Bone marrow (tissue), 2 donors: ENCODE data around the gene HDAC10.

Experiments used
- DNase-seq, 2 donors: peaks; one replicate each; lab custom pipeline; 2025; lab: John Stamatoyannopoulos, UW

Gene HDAC10, protein sequence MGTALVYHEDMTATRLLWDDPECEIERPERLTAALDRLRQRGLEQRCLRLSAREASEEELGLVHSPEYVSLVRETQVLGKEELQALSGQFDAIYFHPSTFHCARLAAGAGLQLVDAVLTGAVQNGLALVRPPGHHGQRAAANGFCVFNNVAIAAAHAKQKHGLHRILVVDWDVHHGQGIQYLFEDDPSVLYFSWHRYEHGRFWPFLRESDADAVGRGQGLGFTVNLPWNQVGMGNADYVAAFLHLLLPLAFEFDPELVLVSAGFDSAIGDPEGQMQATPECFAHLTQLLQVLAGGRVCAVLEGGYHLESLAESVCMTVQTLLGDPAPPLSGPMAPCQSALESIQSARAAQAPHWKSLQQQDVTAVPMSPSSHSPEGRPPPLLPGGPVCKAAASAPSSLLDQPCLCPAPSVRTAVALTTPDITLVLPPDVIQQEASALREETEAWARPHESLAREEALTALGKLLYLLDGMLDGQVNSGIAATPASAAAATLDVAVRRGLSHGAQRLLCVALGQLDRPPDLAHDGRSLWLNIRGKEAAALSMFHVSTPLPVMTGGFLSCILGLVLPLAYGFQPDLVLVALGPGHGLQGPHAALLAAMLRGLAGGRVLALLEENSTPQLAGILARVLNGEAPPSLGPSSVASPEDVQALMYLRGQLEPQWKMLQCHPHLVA

DNA sequence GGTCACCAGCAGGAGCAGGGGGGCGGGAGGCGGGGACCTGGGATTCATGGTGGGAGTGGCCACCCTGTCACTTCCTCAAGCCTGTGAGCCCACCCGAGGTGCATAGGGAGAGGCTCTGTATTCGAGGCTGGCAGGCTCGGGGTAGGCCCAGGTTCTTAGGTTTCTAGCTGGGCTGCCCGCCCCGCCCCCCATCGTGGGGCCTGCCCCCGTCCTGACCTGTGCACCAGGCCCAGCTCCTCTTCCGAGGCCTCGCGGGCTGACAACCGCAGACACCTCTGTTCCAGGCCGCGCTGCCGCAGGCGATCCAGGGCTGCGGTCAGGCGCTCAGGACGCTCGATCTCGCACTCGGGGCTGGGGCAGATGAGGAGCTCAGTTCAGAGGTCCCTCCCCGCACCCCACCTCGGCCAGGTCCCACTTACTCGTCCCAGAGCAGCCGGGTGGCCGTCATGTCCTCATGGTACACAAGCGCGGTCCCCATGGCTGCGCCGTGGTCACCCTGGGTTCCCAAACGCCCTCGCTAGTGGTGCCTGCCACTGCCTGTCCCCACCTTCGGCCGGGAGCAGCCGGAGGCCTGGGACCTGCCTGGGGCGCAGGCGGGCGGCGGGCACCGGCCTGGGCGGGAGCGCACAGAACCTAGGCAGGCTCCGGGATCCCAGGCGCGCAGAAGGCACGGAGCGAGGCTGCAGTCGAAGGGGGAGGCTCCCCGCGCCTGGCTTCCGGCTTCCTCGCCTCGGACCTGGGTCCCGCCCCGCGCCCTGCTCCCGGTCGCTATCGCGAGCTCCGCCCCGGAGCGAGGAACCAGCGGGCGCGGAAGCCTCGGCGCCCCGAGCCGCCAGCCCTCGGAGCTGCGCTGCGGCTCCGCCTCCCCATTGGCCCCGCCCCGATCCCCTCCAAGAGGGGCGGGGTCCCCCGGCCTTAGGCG, at the start of gene HDAC10:
TSS of gene HDAC10 (minus strand) at position 711 of the 922 bp plus-strand sequence. CDS start at position 478, 233 bp downstream.
- DNase-seq = peak; percentile 28 to 74

DNA sequence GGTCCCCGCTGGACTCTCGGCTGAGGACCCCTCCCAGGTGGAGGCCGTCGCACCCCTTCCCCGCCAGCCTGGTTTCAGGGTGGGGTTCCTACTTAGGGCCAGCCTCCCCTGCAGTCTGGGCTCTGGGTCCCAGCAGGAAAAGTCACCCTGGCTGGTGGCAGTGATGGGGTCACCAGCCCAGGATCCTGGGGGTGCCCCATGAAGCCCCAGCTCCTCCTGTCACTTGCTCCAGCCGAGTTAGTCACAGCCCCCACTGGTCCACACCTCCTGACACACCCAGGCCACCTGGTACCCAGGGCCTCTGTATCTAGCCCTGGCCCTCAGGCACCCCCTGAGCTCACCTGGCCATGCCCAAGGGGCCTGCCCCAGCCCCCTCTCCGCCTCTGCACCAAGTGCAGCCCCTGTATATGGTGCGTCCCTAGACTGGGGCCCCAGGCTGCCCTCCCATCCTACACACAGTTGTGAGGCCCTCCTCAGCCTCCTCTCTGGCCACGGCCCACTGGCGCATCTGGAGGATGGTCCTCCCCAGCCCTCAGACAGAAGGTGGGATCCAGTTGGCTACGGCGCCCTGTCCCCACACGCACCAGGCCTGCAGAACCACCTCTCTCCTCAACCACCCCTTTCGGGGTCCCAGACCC, 49.7 kb upstream of the HDAC10 start:
- no peak for DNase-seq

DNA sequence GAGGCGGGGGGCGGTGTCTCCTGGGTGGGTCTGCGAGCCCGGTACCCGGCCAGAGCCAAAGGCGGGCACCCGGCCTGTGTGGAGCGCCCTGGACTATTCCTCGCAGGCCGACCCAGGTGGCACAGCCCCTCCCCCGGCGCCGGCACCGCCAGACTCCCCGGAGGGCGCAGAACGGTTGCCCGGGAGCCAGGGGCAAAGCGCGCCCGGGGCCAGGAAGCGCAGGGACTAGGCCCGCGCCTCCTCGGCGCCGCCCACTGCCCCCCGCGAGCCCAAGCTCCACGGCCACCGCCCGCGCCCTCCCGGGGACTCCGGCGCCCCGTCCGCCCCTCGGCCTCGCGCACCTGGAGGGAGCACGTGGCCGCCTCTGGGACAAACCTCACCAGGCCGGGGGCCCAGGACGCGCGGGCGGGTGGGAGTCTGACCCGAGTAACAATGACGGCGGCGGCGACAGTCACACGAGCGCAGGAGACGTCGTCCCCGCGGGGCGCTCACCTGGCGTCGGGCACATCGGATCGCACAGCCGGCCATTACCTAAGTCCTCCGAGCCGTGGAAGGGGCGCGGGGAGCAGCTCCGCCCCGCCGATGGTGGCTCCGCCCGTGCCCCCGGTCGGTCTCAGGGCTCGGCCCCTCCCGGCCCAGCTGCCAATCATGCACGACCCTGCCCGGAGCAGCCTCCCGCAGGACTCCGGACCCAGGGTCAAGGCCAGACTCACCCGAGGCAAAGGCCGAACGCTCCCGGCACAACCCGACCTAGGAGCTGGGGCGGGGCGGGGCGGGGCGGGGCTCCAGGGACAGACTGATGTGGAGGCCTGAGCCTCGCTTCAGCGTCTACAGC, 48.9 kb upstream of the HDAC10 start:
- no peak for DNase-seq

DNA sequence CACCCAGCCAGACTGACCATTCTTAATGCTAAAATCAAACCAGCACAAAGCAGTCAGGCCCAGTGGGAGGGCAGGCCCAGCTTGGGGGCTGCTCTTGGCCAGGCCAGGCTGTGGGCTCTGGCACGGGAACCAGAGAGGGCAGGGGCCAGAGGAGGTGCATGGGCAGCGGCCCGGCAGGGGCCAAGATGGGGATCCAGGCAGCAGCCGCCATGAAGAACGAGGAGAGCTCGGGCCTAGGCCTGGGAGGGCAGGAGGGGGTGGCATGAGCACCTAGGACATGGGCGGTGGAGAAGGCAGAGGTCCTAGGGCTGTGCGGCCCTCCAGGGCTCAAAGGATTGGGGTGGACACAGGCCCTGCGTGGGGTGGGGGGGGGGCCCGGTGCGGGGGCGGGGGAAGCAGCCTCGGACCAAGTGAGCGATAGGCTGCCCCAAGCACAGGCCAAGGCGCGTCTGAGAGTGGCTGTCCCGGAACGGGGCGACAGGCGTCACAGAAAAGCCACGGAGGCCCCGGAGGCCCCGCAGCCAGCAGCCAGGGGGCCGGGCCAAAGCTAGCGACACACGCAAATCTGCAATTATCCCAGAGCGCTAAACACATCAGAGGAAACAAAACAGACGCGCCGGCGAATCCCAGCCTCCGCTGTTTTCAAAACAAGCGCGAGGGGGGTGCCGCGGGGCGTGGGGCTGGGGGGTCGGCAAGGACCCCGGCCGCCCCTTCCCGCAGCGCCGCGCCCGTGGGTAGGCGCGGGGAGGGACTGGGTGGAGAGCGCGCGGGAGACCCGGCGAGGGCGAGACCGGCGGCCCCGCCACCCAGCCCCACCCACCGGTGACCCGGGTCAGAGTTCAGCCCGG, 48.1 kb upstream of the HDAC10 start:
- DNase-seq = no peak

DNA sequence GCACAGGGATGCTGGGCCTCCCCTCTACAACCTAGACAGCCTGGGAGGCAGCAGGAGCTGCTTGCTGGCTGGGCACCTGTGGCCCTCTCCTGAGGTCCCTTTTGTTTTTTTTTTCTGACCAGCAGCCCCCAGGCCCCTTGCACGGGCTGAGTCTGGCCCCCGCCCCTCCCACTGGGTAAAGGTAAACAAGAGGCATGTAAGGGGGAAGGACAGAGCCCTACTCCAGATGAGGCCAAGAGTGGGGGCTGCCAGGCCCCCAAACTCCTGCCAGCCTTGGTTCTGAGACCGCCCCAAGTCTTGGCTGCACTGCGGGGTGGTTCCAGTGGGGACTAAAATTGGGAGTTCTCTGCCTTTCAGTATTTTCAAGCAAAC, 47.2 kb upstream of the HDAC10 start:
- DNase-seq = no peak

DNA sequence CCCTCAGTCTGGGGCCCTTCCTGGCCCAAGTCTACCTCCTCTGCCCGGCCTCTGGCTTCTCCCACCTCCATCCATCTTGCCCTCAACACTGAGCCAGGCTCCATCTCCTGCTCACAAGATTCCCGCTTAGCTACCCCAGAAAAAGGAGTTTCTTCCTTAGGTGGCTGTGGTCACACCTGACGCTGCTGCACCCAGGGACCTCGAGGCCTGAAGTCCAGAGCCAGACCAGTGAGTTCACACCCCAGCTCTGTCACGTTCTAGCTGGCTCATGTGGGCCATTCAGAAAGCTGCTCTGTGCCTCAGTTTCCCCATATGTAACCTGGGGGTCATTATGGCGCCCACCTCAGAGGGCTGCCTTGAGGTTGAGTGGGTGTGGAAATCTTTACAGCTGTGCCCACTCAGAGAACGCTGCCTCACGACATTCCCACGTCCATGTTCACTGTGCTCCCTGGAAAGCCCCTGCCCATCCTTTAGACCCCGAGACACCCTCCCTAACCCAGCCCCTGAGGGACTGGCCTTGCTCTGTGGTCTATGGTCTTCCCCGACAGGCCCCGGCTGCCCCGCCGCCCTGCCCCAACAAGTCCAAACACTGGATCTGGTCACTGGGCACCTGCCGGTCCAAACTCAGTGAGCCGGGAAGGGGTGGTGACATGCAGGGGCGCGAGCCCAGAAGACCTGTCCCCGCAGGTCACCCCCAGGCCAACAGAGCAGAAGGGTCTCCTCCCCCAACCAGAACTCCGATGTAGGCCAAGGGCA, 46.6 kb upstream of the HDAC10 start:
- DNase-seq = no peak

DNA sequence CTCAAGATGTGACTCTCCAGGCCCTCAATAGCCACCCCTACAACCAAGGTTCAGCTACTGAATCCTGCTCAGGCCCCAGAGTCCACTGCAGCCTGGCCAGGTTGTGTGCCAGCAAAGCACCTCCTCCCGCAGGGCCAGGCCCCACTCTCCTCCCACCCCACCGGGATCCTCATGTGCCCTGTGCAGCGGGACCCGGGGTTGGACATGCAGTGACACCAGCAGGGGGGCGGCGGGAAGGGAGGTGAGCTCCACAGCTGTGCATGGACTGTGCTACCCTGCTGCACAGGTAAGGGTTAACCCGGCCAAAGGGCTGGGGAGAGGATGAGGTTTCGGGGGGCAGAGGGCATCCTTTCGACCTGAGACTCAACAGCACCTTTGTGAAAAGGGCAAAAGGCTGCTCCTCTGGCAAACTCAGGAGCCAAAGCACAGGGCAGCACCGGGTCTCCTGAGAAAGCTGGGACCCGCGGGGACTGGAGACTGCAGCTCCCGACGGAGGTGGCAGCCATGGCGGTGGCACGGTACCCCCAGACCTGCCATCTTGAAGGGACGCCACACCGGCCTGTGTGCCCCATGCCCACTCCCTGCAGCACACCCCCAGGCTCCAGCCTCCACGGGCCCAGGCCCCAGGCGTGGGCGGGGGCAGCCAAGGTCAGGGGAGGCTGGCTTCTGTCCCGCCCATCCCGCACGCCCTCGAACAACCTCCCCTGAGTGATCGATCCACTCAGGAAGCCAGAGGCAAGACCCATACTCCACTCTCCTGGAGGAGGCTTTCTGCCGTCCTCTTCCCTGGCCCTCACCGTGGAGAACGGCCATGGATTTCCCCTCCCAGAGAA, 45.8 kb upstream of the HDAC10 start:
- no peak for DNase-seq

DNA sequence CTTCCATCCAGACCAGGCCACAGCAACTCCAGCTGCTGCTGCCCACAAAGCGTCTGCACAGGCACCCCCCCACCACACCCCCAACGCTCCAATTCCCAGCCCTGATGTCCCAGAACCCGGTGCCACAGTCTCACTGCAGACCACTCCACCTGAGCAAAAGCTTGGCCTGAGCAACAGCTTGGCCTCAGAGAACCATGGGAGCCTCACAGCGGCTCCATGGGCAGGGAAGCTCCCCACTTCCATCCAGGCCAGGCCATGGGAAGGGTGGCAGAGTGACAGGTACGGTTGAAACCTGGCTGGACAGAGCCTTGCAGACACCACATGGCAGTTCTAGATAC, 43.2 kb upstream of the HDAC10 start:
- DNase-seq = peak in 1 of 2 donors; percentile 13

DNA sequence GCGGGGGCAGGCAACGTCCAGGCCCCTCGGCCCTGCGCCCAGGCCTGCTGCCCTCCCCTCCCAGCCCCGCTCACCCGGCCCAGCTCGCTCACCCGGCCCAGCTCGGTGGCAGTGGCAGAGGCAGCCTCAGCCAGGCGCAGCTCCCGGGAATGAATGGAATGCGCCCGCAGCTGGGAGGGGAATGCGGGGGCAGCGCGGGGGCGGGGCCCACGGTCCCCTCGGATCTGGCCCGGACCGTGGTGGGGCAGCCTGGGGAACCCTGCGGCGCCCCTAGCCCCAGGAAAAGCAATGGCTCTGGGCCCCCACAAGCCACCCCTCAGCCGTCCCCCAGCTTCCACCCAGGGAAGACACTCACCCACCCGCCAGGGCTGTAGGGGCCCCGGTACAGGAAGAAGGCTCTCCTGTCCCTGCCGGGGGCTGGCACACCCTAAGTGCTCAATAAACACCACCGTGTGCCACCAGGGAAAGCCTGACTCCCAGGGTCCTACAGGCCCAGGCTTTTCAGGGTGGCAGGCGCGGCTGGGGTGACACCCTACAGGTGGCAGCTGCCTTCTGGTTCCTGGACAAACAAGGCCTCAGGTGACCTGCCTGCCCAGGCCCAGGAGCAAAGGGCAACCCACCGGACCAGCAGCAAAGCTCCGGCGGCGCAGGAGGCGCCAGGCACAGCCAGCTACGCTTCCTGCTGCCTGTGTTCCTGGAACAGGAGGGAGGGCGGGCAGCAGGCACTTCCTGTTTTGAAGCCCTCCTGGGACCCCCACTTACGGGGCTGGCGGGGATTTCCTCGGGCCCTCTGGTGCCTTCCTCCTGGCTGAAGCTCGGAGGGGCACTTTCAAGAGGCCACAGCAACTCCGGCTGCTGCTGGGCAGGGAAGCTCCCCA, 42.6 kb upstream of the HDAC10 start:
- peak in 1 of 2 donors; percentile 24 for DNase-seq

DNA sequence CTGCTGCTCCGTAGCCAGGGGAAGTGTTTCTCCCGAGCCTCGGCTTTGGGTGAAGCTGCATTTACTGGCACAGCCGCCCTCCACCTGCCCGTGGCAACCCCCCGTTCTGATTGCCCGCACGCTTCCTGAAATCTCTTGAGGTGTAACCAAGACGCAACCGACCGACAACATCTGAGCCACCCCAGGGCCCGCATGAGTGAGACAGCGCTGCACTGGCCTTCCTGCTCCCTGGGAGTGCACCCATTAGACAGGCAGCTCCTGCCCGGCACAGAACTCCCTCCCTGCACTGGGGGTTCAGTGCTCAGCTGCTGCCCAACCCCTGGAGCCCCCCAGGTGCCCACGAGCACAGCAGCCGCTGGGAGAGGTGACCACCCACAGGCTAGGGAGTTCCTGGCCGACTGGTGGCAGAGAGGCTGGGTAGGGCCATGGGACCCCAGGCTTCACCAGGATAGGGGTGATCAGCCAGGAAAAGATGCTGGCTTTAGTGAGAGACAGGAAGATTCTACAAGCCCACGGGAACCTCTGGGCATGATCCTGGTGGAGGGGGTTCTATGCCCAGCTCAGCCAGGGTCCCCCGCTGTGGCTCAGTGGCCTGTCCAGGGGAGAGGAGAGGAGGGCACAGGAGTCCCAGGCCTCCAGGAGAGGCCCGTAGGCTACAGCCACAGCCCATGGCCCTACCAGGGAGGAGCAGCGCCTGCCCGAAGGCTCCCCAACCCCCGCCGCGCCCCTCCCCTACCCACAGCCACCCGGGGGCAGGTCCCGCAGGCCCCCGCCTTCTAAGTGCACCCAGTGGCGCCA, 41.8 kb upstream of the HDAC10 start:
- no peak for DNase-seq

DNA sequence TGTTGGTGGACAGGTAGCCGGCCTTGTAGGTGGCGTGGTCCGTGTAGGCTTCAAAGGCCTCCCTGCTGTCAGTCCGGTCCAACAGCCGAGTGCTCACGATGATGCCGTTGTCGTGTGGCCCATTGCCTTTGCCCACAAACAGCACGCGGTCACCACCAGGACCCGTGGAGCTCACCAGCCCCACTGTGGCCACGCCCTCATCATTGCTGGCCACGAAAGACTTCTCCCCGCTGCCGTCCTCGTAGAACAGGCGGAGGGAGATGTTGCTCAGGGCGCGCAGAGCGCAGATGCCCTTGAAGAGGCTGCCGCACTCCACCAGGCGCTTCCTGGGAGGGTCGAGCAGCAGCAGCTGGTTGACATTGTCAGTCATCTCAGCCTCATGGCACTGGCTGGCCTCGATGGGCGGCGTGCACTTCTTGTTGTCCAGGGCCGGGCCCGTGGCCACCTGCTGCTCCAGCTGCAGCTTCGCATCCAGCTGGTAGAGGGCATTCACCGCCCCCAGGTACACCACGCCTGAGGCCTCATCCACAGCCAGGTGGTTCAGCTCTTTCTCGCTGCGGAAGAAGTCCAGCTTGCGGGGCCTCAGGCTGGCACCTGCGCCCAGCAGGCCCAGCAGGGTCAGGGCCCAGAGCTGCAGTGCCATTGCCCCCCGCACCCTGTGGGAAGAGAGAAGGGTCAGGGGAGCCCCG, 39.0 kb upstream of the HDAC10 start:
- no peak for DNase-seq

DNA sequence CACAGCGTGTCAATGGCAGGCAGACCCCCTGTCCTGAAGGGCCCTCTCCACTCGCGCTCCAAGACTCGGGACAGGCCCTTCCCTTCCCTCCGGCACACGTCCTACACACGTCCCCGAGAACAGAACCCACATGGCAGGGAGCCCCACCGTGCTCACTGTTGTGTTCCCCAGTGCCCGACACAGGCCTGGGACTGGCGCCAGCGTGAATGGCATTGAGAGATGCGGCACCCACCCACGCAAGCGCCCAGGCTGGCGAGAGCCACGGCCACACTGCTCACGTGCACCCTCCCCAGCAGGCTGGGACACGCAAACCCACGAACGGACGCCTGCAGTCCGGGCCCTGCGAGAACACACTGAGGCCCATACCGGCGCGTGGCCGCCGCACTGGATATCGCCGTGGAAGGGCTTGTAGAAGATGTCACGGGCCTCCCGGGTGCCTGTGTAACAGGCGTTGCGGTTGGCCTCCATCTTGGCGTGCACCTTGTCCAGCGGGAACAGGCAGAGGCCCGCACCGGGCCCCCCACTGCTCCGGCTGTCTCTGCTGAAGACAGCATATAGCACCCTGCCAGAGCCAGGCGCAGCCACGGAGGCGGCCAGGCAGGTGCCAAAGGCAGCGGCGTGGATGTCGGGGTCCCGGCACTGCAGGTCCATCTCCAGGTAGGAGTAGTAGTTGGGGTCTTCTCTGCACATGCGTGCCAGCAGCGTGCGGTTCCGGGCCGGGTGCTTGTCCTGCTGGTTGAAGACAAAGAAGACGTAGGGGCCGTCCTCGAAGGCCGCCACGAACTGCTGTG, 38.3 kb upstream of the HDAC10 start:
- DNase-seq = no peak

DNA sequence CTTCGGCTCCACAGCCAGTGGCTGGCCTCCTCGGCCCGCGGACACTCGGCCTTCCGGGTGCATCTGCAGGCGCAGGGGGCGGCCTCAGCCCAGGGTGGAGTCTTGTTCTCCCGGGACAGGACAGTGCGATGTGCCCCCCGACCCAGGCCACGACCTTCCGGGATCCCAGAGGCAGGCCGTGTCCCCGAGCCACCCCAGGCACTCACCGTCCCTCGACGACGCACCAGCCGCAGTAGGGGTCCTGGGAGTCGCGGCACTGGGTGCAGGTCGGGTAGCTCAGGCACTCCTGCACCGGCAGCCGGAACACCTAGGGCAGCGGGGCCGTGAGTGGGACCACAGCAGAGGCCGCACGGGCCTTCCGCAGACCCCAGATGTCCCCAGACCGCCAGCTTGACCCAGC, 36.7 kb upstream of the HDAC10 start:
- DNase-seq = no peak

DNA sequence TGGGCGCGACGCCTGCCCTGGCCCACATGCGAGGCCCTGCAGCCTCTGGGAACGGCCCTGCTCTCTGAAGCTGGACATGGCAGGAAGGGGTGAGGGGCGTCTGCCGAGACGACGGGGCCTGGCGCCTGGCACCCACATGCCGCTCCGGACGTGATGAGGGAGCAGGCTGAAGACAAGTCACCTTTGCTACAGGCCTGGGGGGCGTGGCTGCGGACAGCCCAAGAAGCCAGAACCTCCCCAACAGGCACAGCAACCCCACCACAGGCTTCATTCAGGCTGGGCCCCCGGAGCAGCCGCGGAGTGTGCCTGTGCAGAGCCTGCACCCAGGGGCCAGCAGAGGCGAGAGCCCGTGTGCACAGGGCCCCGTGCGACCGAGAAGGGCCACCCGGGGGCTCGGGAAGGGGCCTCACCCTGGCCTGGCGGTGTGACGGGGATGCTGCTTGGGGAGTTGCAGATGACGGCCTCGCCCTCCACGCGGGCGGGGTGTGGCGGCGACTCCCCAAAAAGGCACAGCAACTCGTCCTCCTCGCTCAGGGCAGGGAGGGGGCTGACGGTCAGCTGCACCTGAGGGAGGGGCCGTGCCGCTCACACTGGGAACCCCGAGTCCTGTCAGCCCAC, 35.7 kb upstream of the HDAC10 start:
- DNase-seq = no peak

DNA sequence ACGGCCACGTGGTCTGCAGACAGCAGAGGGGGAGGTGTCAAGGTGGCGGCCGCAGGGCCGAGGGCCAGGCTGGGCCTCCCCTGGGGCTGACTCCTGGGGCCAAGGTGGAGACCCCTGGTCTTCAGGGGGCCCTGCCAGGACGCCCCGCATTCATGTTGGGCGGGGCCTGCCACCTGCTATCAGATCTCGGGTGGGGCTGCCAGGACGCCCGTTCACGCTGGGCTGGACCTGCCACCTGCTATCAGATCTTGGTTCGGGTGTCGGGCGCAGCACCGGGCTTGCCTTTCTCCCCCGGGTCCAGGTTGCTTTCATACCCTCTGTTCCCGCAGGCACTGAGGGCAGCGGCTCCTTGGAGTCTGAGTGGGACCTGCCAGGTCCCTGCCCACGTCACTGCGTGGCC, 35.2 kb upstream of the HDAC10 start:
- DNase-seq = no peak
